Prostate gland (tissue), 2 donors: ENCODE measurements around the gene SH2D1B. TPM values are rescaled to one million over a fixed set of nuclear protein-coding genes. Genes with fewer than 3 reads are reported as not detected.

Experiments used
- DNase-seq: peaks from one replicate; pipeline ENCODE4 v3.0.0-alpha.2; 2019; ENCODE audit warnings: low spot score
- H3K27ac ChIP-seq, 2 donors: fragments of 200-600 bp; sonication (generic); 2 replicates each; pipeline ENCODE4 v1.5.1; 2017 to 2019
- H3K27me3 ChIP-seq: fragments of 200-600 bp; sonication (generic); replicated peaks from 2 replicates; pipeline ENCODE4 v1.5.1; 2019; ENCODE audit not compliant: insufficient read depth
- H3K36me3 ChIP-seq, 2 donors: fragments of 200-600 bp; sonication (generic); 1 replicate in 1 of 2; 2 replicates in 1 of 2; pipeline versions ENCODE4 v1.5.1 to v1.8.1; 2017 to 2019
- H3K4me1 ChIP-seq: fragments of 200-600 bp; sonication (generic); replicated peaks from 2 replicates; pipeline ENCODE4 v1.5.1; 2019
- H3K4me3 ChIP-seq, 2 donors: fragments of 200-600 bp; sonication (generic); 2 replicates each; pipeline ENCODE4 v1.5.1; 2017 to 2019
- H3K9me3 ChIP-seq: fragments of 200-600 bp; sonication (generic); 2 replicates; pipeline ENCODE4 v1.5.1; 2017
- POLR2A ChIP-seq: fragments of 450-650 bp; IDR thresholded peaks from one replicate; pipeline ENCODE4 v1.6.1; 2016; ENCODE audit warnings: antibody characterized with exemption, mild to moderate bottlenecking
- POLR2AphosphoS5 ChIP-seq: sonication (generic); formaldehyde crosslinking; IDR thresholded peaks from one replicate; pipeline ENCODE4 v1.6.1; 2017; ENCODE audit warnings: antibody characterized with exemption
- WGBS: methylation state at CpG from one replicate; pipeline ENCODE4 v1.1.5; 2018; 5-methylcytosine and 5-hydroxymethylcytosine counted together
- intact Hi-C: fragments of 100-400 bp; cut with DNase I; formaldehyde crosslinking; loops from one replicate; pipeline ENCODE4 v1.14.2; 2022
- total RNA-seq, 2 donors: library from RNA; depleted of rRNA; stranded (reverse); fragments of >200 nt; gene quantifications; one replicate each; pipeline ENCODE4 v1.1.0, GENCODE V29; 2016
- TF ChIP-seq, protein P1 (sequence below), 4 experiments: fragments of 200-600 bp in 2 of 4; fragments of 450-650 bp in 2 of 4; sonication (generic) in 2 of 4; IDR thresholded peaks; 1 replicate in 3 of 4; 2 replicates in 1 of 4; pipeline ENCODE4 v1.5.1; 2016 to 2019; ENCODE audit warnings: antibody characterized with exemption in 4 of 4, mild to moderate bottlenecking in 2 of 4, moderate library complexity in 2 of 4

The SH2D1B gene
- total RNA-seq, 2 donors from 2014 or later = not detected

DNA sequence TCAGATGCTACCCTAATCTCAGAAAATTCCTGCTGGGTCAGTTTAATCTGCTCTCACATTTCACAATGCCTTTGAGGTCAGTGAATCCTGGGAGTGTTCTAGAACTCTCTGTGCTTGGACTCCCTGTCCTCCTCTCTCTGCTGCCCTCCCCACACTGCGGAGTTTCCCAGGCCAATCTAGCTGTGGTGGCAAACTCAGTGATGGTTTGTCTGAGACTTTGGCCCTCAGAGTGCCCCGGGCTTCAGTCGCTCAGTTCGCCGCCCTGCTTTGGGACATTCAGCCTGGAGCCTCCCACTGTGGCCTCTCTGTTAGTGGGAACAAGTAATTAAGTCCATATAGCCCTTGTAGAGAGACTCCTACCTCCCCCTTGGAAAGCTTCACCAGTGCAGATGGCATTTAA is 23.3 kb downstream of the SH2D1B start:
- WGBS = 91% methylated on average over 5 of the region's 5 CpGs
- DNase-seq = no peak
- Histone ChIP-seq H3K4me1 (no peaks in the 10 kb centered on the region), H3K4me3 (no peak overlapping the region), H3K36me3 (no peaks in the 10 kb centered on the region), H3K27ac (no peak overlapping the region), H3K9me3 (no peaks in the 10 kb centered on the region), H3K27me3 (no peaks in the 10 kb centered on the region)
- intact Hi-C loops = loop anchor here (2.0 kb wide), 1 partner anchor 334 kb away; no protein-coding TSS in a partner anchor
- TF ChIP-seq, protein P1, sequence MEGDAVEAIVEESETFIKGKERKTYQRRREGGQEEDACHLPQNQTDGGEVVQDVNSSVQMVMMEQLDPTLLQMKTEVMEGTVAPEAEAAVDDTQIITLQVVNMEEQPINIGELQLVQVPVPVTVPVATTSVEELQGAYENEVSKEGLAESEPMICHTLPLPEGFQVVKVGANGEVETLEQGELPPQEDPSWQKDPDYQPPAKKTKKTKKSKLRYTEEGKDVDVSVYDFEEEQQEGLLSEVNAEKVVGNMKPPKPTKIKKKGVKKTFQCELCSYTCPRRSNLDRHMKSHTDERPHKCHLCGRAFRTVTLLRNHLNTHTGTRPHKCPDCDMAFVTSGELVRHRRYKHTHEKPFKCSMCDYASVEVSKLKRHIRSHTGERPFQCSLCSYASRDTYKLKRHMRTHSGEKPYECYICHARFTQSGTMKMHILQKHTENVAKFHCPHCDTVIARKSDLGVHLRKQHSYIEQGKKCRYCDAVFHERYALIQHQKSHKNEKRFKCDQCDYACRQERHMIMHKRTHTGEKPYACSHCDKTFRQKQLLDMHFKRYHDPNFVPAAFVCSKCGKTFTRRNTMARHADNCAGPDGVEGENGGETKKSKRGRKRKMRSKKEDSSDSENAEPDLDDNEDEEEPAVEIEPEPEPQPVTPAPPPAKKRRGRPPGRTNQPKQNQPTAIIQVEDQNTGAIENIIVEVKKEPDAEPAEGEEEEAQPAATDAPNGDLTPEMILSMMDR (IDR thresholded peaks at IDR 0.05) = no peak
- no peak for TF ChIP-seq POLR2A
- no peak for TF ChIP-seq POLR2AphosphoS5

DNA sequence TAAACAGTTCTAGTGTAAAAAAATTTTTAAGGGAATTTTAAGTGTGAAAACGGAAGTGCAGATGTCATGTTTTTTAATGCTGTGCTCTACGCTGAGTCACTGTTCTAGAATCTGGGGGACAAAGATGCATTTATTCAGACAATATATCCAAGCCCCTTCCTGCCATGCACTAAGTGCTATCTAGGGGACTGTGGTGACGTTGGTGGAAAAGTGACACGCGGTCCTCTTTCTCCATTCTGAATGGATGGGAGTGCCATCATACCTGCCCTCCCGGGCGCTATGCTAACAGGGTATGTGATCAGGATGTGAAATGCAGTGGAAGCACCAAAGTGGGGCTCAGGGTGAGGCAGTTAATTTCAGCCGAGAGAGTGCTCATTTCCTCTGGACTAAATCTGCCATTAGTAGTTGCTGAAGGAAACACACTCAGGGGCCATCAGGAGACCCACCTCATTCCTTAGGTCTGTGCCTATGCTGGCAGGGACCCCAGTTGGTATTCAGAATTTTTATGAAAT is 23.8 kb downstream of the SH2D1B start:
- Histone ChIP-seq H3K4me1 (no peaks in the 10 kb centered on the region), H3K27ac (no peak overlapping the region), H3K4me3 (no peak overlapping the region), H3K9me3 (no peaks in the 10 kb centered on the region), H3K27me3 (no peaks in the 10 kb centered on the region), H3K36me3 (no peaks in the 10 kb centered on the region)
- DNase-seq = no peak
- intact Hi-C loops = loop anchor here (2.0 kb wide), 1 partner anchor 333 kb away; no protein-coding TSS in a partner anchor
- 89% methylated on average over 8 of the region's 8 CpGs for whole genome bisulfite sequencing
- TF ChIP-seq POLR2AphosphoS5 (no peak), POLR2A (no peak)
- TF ChIP-seq, protein P1 (IDR thresholded peaks at IDR 0.05) = no peak

DNA sequence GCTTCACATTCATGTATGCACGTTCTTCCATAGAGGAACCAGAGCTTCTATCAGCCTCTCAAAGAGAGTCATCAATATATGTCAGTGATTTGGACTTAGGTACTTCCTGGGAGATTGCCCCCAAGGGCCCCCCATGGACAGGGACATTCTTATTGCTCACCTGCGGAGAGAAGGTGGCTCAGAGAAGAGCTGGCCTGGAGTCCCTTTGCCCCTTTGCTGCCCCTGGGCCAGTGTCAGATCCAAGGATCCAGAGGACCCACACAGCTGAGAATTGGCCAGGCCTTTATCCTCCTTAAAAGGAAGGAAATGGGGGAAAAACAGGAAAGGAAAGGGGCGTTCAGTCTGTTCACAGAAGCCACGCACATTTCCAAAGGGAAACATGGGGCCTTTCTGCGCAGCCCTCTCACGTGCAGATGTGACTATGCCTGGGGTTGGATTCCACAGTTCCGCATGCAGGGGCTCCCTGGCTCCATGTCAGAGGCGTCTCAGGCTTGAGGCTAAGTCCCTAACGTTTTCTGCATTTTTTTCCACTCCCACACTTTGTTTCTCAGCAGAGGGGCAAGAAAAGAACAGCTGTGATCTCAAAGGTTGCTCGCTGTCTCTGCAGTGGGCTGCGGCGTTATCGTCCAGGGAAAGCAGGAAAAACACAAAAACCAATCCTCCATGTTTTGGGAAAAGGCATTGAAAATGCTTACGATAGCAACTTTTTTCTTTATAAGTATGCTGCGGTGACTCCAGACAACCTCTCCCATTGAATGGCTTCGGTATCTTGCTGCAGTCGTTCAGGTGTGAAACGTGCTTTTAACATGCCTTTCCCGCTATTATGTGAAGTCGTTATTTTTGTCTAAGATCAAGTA is 24.5 kb downstream of the SH2D1B start:
- DNase-seq = no peak
- TF ChIP-seq, protein P1 (IDR thresholded peaks at IDR 0.05) = no peak
- no peak for TF ChIP-seq POLR2A
- no peak for TF ChIP-seq POLR2AphosphoS5
- H3K27ac ChIP-seq = no peak overlapping the region
- intact Hi-C loops = loop anchor here (2.0 kb wide), 1 partner anchor 333 kb away; no protein-coding TSS in a partner anchor
- no peaks in the 10 kb centered on the region for H3K9me3 ChIP-seq
- H3K4me1 ChIP-seq = no peaks in the 10 kb centered on the region
- no peaks in the 10 kb centered on the region for H3K27me3 ChIP-seq
- H3K4me3 ChIP-seq = no peak overlapping the region
- 75% methylated on average over 20 of the region's 20 CpGs for WGBS
- H3K36me3 ChIP-seq = no peaks in the 10 kb centered on the region

DNA sequence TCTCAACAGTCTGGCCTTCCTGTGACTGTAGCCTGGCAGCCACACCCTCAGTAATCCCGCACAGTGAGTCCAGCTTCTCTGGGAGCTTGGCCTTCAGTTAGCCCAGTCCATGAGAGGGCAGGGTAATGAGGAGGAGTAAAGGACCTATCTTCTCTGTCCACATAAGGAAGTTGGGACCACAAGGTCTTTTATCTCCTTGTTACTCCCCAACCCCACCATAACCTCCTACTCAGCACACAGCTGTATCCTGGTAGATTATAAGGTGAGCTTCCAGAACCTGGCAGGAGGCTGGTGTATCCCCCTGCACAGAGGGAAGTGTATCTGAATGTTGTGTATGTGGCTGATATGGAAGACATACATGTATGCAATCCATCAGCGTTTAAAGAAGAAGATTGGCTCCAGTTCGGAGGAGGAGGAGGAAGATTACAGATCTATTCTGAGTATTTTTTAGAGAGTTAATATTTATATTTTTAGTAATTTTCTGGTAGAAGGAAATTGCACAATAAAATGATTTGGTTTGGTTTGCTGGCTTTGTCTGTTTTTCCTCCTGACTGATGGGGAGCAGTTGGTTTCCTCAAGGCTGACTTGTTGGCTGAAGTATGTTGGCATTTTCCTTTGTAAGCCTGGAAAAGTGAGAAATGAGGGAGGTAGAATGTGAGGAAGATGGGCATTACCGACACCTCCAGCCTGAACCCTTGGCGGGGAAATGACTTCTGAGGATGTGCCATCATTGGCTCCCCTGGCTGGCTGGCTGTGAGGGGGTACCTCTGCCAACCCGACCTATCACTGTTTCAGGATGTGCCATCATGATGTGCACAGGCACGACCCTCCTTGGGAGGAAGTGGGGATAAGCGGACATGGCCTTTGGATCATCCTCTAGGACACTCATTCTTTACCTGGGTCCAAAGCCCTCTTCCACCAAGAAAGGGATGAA is 25.4 kb downstream of the SH2D1B start:
- TF ChIP-seq, protein P1 (IDR thresholded peaks at IDR 0.05) = no peak
- TF ChIP-seq POLR2A (no peak), POLR2AphosphoS5 (no peak)
- H3K4me3 ChIP-seq = no peak overlapping the region
- WGBS = 89% methylated on average over 8 of the region's 8 CpGs
- no peak overlapping the region for H3K27ac ChIP-seq
- H3K36me3 ChIP-seq = no peaks in the 10 kb centered on the region
- H3K4me1 ChIP-seq = no peaks in the 10 kb centered on the region
- intact Hi-C loops = no loop called here
- DNase-seq = no peak
- no peaks in the 10 kb centered on the region for H3K9me3 ChIP-seq
- H3K27me3 ChIP-seq = no peaks in the 10 kb centered on the region
